Amygdala (tissue), 56 donors: ENCODE results near the gene EEIG2.
"Not testable (repeated sequence)": the region's sequence is repeated elsewhere in the genome, so short reads cannot be mapped to it uniquely, and the experiment has no call there.

Experiments used
- DNase-seq, 56 donors: peaks; one replicate each; lab custom pipeline; 2025; lab: John Stamatoyannopoulos, UW

The EEIG2 gene

GRCh38 chr1:108541861-108542260 is 18.0 kb upstream of the EEIG2 start:
- no peak for DNase-seq

GRCh38 chr1:108547493-108547892 is 12.4 kb upstream of the EEIG2 start:
- DNase-seq = not testable (repeated sequence)

- no peak for DNase-seq
These were observed 8.6 kb upstream of the EEIG2 start for GRCh38 chr1:108551137-108551862.

- DNase-seq = no peak
These were observed 6.0 kb upstream of the EEIG2 start for GRCh38 chr1:108553905-108554304.

- no peak for DNase-seq
These were observed 5.0 kb upstream of the EEIG2 start for GRCh38 chr1:108554682-108555427.

- DNase-seq = no peak
These were observed 3.8 kb upstream of the EEIG2 start for GRCh38 chr1:108556066-108556465.

DNA sequence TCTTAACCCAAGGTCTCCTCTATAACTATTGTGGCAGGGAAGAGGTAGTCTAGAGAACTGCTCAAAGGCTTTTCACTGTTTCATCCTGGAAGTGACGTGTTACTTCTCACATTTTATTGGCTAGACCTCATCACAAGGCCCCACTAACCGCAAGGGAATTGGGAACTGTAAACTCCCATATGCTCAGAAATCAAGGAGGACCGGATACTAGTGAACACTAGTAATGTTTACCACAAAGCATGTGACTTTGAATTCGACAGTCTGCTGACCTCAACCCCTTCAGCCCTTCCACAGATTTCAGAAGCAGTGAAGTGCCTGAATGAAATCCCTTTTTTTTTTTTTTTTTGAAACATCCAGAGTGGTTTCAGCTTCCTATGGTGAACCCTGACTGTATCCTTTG is 3.4 kb upstream of the EEIG2 start:
- DNase-seq = peak in 1 of 56 donors; percentile 5

GRCh38 chr1:108557296-108557695 is 2.6 kb upstream of the EEIG2 start:
- DNase-seq = peak in 2 of 56 donors; percentile 1 to 2

- peak in 23 of 56 donors; percentile 3 to 42 (median 24) for DNase-seq
These were observed 431 bp downstream of the EEIG2 start for GRCh38 chr1:108560189-108560873.

DNA sequence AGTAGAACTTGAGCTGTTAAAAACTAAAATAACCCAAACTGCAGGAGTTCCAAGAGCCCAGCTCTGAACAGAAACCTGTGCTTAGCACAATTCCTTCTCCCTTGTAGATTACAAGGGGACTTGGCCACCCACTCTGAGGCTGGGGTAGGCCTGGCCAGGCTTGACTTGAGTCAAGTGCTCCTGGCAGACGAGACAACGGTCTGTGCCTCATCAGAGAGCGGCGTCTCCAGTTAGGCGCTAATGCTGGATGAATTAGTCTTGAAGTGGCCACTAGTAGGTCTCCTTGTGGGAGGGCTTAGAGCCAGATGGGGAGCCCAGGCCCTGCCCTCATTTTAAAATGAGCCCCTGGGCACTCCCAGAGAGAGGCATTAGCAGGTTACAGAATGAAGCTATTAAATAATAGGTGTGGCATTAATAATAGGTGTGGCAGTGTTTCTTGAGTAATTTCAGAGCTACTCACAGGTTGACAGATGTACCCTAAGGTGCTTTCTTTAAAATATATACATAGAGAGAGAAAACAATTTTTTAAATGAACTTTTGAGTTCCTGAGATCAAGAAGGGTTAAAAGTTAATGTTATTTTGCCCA is 1.1 kb downstream of the EEIG2 start:
- DNase-seq = peak in 35 of 56 donors; percentile 1 to 42 (median 20)

- DNase-seq = peak in 16 of 56 donors; percentile 3 to 43 (median 12)
These were observed 1.9 kb downstream of the EEIG2 start for GRCh38 chr1:108561689-108562326.

DNA sequence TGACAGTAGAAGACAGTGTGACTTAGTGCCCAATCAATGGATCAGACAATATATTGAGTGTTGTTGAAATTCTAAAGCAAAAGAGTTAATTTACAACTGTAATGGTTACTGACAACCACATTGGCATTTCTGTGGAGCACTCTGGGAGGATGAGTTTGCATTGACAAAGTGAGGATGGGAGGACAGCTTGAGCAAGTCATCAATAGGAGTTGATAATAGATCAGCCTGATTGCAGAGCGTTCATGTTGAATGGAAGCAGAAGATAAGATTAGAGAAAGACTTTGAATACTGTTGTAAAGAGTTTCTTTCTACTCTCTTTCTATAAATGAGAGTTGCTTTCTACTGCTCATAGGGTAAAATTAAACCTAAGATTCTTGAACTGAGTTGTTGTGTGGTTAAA is 3.9 kb downstream of the EEIG2 start:
- no peak for DNase-seq

DNA sequence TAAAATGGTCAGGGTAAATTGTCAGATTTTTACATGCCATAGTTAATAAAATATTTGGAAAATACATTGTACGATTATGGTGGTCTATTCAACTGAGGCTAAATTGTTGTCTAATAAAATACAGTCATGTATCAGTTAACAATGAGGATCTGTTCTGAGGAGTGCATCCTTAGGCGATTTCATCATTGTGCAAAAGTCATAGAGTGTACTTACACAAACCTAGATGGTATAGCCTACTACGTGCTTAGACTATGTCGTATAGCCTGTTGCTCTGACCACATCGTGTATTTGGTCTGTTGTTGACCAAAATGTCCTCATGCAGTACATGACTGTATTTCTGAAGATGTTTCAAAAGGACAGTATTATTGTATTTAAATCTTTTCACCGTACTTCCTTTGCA is 5.2 kb downstream of the EEIG2 start:
- no peak for DNase-seq

DNA sequence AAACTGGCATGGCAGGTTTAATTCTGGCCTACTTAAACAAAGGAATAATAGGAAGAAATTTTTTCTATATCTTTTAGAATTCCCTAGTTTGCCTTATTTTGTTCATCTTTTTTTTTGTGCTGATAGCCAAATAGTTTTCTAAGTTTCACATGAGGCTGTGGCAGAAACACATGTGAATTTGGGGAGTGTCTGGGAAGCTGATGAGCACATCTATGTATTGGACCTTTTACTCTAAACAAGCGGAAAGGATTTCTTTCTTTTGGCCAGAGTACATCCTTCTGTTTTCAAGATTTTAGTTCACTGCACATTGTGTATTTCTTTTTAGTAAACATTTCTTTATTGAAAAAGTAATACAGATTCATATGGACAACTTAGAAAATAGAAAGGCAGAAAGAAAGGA is 5.6 kb downstream of the EEIG2 start:
- no peak for DNase-seq

- no peak for DNase-seq
These were observed 8.7 kb downstream of the EEIG2 start for GRCh38 chr1:108568589-108568988.

GRCh38 chr1:108569097-108569728 is 9.3 kb downstream of the EEIG2 start:
- DNase-seq = no peak

DNA sequence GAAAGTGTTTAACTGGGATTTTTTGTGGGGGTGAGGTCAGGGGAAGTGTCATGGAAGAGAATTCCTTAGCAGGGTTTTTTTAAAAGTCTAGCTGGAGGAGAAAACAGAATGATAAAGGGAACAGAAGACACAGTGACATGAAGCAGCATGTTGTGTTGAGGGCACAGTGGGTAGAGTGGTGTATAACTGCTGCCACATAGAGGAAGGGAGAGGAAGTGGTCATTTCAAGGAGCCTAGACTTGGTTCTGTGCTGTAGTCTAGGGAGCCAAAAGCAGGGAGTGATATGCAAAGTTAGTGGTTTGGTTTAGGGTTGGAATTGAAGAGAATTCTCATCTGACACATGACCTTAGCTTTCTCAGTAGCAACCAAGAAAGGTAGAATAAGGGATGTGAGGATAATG is 10.2 kb downstream of the EEIG2 start:
- peak in 2 of 56 donors; percentile 1 to 16 for DNase-seq

- no peak for DNase-seq
These were observed 11.1 kb downstream of the EEIG2 start for GRCh38 chr1:108570998-108571401.

GRCh38 chr1:108572182-108572581 is 12.3 kb downstream of the EEIG2 start:
- DNase-seq = no peak

- no peak for DNase-seq
These were observed 13.3 kb downstream of the EEIG2 start for GRCh38 chr1:108573183-108573582.
